Measurements from ENCODE around the gene DEFB123. TPM values are rescaled to one million over a fixed set of nuclear protein-coding genes. Genes with fewer than 3 reads are reported as not detected.
"Not testable (repeated sequence)": the region's sequence is repeated elsewhere in the genome, so short reads cannot be mapped to it uniquely, and the experiment has no call there.

DEFB123 gene
- total and polyA plus RNA-seq, 2 experiments from 2014 or later = not detected

DNA sequence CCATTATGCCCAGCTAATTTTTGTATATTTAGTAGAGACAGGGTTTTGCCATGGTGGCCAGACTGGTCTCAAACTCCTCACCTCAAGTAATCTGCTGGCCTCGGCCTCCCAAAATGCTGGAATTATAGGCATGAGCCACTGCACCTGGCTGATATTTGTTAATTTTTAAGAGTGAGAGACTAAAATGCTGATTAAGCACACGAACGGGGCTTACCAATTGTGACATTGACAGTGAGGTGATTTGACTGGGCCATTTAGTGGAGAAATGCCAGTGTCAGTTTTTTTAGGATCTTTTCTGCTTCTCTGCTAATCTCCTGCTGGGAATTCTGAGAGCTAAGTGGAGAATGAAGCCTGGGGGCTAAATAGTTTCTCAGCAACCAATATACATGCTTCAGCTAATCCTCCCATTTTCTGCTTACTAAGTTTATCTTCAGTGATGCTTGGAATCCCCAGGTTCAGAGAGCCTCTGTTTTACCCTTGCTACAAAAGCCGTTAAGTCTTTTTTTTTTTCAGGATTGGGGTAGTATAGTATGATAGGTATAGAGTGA is 9.8 kb upstream of the DEFB123 start:
- no peaks in the 10 kb centered on the region for H3K36me3 ChIP-seq
- no peak overlapping the region for H3K27ac ChIP-seq
- H3K4me1 ChIP-seq (ENCODE audit: low read depth) = no peaks in the 10 kb centered on the region
- TF ChIP-seq, protein P1, sequence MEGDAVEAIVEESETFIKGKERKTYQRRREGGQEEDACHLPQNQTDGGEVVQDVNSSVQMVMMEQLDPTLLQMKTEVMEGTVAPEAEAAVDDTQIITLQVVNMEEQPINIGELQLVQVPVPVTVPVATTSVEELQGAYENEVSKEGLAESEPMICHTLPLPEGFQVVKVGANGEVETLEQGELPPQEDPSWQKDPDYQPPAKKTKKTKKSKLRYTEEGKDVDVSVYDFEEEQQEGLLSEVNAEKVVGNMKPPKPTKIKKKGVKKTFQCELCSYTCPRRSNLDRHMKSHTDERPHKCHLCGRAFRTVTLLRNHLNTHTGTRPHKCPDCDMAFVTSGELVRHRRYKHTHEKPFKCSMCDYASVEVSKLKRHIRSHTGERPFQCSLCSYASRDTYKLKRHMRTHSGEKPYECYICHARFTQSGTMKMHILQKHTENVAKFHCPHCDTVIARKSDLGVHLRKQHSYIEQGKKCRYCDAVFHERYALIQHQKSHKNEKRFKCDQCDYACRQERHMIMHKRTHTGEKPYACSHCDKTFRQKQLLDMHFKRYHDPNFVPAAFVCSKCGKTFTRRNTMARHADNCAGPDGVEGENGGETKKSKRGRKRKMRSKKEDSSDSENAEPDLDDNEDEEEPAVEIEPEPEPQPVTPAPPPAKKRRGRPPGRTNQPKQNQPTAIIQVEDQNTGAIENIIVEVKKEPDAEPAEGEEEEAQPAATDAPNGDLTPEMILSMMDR (IDR thresholded peaks at IDR 0.05; ENCODE audit: low read depth, low read length) = no peak
- DNase-seq (ENCODE audit: low read depth in 1 of 2, low spot score in 1 of 2) = no peak
- H3K4me3 ChIP-seq = no peak overlapping the region
- no peaks in the 10 kb centered on the region for H3K27me3 ChIP-seq
- no peaks in the 10 kb centered on the region for H3K9me3 ChIP-seq (ENCODE audit: low read depth)

DNA sequence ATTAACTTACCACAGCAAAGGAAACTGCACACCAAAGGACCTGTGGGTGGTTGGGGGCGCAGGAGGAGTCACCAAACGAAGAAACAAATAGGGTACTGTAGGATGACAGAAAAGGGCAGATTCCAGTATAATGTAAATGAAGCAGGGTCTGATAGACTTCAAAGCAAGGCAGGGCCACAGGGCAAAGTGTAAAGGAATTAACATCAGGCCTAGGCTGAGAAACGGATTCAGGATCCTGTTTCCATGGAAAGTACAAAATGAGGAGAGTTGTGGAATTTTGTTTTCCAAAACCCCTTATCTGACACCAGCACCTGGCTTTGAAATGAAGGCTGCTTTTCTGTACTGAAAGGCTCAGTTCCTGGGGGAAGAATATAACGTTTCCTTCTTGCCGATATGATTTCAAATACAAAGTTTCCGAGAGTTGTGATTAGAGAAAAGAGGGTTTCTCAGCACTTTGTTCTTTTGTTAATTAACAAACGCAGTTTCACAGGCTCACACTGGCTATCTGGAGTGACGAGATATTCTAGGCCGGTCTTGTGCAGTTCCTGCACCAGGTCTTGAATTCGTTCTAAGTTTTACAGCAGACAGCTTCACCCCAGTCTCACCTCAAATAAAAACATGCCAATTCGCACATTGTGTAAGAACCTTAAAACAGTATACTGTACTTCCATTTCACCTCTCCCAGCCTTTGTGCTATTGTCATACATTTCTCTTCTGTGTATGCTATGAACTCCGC is 5.8 kb downstream of the DEFB123 start:
- H3K27me3 ChIP-seq = no peaks in the 10 kb centered on the region
- H3K4me1 ChIP-seq (ENCODE audit: low read depth) = no peaks in the 10 kb centered on the region
- no peak overlapping the region for H3K4me3 ChIP-seq
- H3K36me3 ChIP-seq = no peaks in the 10 kb centered on the region
- H3K9me3 ChIP-seq (ENCODE audit: low read depth) = no peaks in the 10 kb centered on the region
- H3K27ac ChIP-seq = no peak overlapping the region
- no peak for DNase-seq (ENCODE audit: low read depth in 1 of 2, low spot score in 1 of 2)
- TF ChIP-seq, protein P1 (IDR thresholded peaks at IDR 0.05; ENCODE audit: low read depth, low read length) = no peak

DNA sequence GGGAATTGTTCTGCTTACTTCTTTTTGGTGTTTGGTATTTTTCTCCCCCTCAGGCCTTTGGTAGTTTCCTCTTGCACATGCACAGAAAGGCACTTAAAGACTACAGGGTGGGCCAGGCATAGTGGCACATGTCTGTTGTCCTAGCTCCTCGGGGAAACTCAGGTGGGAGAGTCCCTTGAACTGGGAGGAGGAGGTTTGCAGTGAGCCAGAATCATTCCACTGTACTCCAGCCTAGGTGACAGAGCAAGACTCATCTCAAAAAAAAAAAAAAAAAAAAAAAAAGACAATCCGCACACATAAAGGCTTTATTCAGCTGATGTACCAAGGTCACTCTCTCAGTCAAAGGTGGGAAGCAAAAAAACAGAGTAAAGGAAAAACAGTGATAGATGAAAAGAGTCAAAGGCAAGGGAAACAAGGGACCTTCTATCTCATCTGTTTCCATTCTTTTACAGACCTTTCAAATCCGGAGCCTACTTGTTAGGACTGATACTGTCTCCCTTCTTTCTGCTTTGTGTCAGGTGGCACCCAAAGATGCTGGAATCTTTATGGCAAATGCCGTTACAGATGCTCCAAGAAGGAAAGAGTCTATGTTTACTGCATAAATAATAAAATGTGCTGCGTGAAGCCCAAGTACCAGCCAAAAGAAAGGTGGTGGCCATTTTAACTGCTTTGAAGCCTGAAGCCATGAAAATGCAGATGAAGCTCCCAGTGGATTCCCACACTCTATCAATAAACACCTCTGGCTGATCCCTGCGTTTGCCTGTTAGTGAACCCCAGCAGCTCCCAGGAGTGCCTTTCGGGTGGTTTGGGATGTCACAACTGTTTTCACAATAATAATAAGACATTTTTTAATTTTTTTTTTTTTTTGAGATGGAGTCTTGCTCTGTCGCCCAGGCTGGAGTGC is 9.3 kb downstream of the DEFB123 start:
- DNase-seq (ENCODE audit: low read depth in 1 of 2, low spot score in 1 of 2) = no peak
- Histone ChIP-seq H3K4me1 (ENCODE audit: low read depth) (no peaks in the 10 kb centered on the region), H3K27me3 (no peaks in the 10 kb centered on the region), H3K9me3 (ENCODE audit: low read depth) (no peaks in the 10 kb centered on the region), H3K27ac (no peak overlapping the region), H3K36me3 (no peaks in the 10 kb centered on the region), H3K4me3 (no peak overlapping the region)
- TF ChIP-seq, protein P1 (IDR thresholded peaks at IDR 0.05; ENCODE audit: low read depth, low read length) = no peak

DNA sequence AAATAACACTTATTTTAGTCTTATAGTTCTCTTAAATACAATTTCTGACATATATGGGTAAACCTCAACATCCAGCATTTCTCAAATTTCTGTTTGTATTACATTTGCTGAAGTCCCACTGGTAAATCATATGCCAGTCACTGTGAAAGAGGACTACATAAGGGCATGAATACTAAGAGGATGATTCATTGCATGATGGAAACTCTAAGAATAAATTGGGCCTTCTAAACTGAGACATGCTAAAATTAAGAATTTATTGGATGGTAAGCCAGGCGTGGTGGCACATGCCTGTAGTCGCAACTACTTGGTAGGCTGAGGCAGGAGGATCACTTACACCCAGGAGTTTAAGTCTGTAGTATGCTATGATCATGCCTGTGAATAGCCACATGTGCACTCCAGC is 12.1 kb downstream of the DEFB123 start:
- H3K9me3 ChIP-seq (ENCODE audit: low read depth) = no peaks in the 10 kb centered on the region
- H3K27ac ChIP-seq = no peak overlapping the region
- no peaks in the 10 kb centered on the region for H3K36me3 ChIP-seq
- DNase-seq (ENCODE audit: low read depth in 1 of 2, low spot score in 1 of 2) = no peak
- no peaks in the 10 kb centered on the region for H3K27me3 ChIP-seq
- TF ChIP-seq, protein P1 (IDR thresholded peaks at IDR 0.05; ENCODE audit: low read depth, low read length) = no peak
- H3K4me1 ChIP-seq (ENCODE audit: low read depth) = no peaks in the 10 kb centered on the region
- no peak overlapping the region for H3K4me3 ChIP-seq

DNA sequence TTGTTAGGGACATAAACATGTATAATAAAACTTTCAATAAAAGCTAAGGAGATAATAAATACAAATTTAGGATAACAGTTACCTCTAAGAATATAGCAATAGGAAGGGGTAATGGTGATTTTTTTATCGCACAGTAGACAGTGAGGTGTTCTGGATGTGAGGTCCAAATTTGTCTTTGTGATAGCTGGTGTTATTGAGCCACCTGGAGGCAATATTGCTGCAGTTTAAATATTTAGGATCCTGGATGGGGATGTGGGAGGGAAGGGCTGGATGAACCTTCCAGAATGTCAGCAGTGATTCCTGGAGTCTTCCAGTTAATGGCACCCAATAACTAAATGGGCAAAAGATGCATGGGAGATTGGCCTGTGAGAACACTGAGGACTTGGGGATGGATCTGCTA is 13.9 kb downstream of the DEFB123 start:
- no peaks in the 10 kb centered on the region for H3K4me1 ChIP-seq (ENCODE audit: low read depth)
- TF ChIP-seq, protein P1 (IDR thresholded peaks at IDR 0.05; ENCODE audit: low read depth, low read length) = no peak
- H3K27me3 ChIP-seq = no peaks in the 10 kb centered on the region
- DNase-seq (ENCODE audit: low read depth in 1 of 2, low spot score in 1 of 2) = no peak
- no peak overlapping the region for H3K27ac ChIP-seq
- H3K36me3 ChIP-seq = no peaks in the 10 kb centered on the region
- no peaks in the 10 kb centered on the region for H3K9me3 ChIP-seq (ENCODE audit: low read depth)
- H3K4me3 ChIP-seq = no peak overlapping the region

DNA sequence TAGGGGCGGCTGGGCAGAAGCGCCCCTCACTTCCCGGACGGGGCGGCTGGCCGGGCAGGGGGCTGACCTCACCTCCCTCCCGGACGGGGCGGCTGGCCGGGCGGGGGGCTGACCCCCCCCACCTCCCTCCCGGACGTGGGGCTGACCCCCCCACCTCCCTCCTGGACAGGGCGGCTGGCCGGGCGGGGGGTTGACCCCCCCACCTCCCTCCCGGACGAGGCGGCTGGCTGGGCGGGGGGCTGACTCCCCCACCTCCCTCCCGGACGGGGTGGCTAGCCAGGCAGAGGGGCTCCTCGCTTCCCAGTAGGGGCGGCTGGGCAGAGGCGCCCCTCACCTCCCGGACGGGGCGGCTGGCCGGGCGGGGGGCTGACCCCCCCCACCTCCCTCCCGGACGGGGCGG is 30.5 kb downstream of the DEFB123 start:
- H3K27me3 ChIP-seq; H3K4me1 ChIP-seq (ENCODE audit: low read depth); H3K9me3 ChIP-seq (ENCODE audit: low read depth); H3K36me3 ChIP-seq; H3K27ac ChIP-seq; DNase-seq (ENCODE audit: low read depth in 1 of 2, low spot score in 1 of 2); H3K4me3 ChIP-seq: not testable (repeated sequence)

All from cardiac muscle cell (in vitro differentiated cells and primary cell).